Measurements from ENCODE around the gene LINGO1.

Gene LINGO1

DNA sequence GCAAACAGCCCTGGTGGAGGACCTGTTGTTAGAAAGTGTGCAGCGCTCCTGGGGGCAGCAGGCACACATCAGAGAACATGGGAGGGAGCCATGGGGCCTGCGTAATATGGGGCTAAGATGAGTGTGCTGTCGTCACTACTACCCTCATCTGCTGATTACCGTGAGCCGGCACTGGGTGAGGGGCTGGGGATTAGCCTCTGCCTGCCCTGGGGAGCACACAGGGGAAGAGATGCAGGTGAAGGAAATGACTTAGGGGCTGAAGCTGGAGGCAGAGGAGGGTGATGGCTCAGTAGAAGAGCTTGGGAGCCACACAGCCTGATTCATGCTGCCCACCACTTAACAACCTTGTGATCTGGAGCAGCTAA, 33.6 kb upstream of the LINGO1 start:
- no peak overlapping the region for H3K4me3 Mint-ChIP-seq
- DNase-seq (no peak), ATAC-seq (replicated peaks) (no peak)
- H3K4me1 Mint-ChIP-seq (ENCODE audit: low read depth in 2 of 2): no peaks in the 10 kb centered on the region
- H3K27me3 Mint-ChIP-seq: peaks cover 46 to 96% of the 10 kb centered on the region in 2 donors
- no peaks in the 10 kb centered on the region for H3K36me3 Mint-ChIP-seq (ENCODE audit: insufficient read depth)
- H3K27ac Mint-ChIP-seq: no peak overlapping the region
- no peaks in the 10 kb centered on the region for H3K9me3 Mint-ChIP-seq

DNA sequence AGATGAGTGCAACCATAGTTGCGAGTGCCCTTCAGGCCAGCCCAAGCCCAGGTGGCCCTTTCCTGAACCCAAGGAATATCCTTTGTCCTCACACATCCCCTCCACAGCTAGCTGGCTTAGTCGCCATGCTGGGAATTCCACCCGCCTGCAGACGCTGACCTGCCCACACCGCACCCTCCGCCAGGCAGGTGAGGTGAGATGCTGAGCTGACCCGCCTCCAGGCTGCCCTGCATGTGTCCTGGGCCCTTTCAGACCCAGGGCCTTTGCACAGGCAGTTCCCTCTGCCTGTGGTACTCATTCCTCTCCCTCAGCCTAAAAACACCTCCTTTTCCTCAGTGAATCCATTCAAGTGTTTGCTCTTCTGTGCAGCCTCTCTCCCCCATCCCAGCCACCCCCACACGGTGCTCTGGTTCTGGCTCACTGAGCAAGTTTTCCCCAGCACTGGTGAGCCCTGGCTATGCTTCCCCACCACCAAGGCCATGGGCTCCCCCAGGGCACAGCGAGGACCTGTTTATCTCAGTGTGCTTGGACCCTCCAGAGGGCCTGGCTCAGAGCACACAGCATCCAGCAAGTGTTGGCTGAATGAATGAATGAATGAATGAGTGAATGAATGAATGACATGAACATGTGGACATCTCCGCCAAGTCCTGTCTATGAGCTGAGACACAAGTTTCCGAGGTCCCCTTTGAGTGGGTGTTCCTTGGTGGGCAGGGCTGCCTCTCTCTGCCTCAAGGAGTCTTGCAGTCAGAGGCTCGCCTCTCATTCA, 33.0 kb upstream of the LINGO1 start:
- Mint-ChIP-seq H3K27me3 (peaks cover 43 to 96% of the 10 kb centered on the region in 2 donors), H3K36me3 (ENCODE audit: insufficient read depth) (no peaks in the 10 kb centered on the region), H3K4me1 (ENCODE audit: low read depth in 2 of 2) (no peaks in the 10 kb centered on the region), H3K27ac (no peak overlapping the region), H3K4me3 (no peak overlapping the region), H3K9me3 (no peaks in the 10 kb centered on the region)
- ATAC-seq (replicated peaks) (no peak), DNase-seq (no peak)

DNA sequence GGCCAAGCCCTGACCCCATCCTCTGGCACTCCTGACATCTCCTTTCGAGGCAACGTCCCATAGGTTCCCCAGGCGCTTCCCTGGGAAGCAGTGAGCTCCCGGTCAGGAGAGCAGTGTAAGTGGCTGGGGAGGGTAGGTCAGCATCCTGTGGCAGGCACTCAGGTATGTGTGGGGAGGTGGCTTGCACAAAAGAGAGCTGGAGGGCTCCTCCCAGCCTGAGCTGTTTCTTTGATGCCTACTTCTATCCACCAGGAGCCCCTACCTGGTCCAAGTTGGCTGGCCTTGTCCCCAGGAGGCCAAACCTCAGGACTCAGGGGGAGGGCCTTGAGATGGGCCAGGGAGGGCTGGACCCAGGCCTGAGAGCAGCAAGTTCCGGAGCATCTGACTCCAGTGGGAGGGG, 31.7 kb upstream of the LINGO1 start:
- ATAC-seq (replicated peaks) (no peak), DNase-seq (no peak)
- no peaks in the 10 kb centered on the region for H3K9me3 Mint-ChIP-seq
- H3K27me3 Mint-ChIP-seq: peaks cover 39 to 96% of the 10 kb centered on the region in 2 donors
- no peak overlapping the region for H3K4me3 Mint-ChIP-seq
- H3K36me3 Mint-ChIP-seq (ENCODE audit: insufficient read depth): no peaks in the 10 kb centered on the region
- no peaks in the 10 kb centered on the region for H3K4me1 Mint-ChIP-seq (ENCODE audit: low read depth in 2 of 2)
- no peak overlapping the region for H3K27ac Mint-ChIP-seq

DNA sequence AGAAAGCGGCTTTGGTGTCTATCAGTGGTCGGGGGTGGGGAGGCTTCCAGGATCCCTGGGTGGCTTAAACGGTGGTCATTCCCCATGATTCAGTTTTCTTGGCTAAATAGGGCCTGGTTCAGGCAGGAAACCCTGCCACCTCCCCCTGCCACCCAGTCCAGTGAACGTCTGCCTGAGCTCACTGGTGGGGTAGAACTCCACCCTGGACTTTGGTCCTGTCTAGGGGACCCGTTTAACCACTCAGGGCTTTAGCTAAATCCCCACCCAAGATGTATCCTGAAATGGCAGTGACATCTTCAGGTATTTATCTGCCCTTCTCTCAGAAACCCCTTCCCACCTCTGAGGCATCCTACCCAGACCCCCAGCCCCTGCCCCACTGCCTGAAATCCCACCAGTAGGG, 30.5 kb upstream of the LINGO1 start:
- Mint-ChIP-seq H3K9me3 (no peaks in the 10 kb centered on the region), H3K27me3 (peaks cover 41 to 96% of the 10 kb centered on the region in 2 donors), H3K36me3 (ENCODE audit: insufficient read depth) (no peaks in the 10 kb centered on the region), H3K4me1 (ENCODE audit: low read depth in 2 of 2) (no peaks in the 10 kb centered on the region), H3K4me3 (no peak overlapping the region), H3K27ac (no peak overlapping the region)
- ATAC-seq (replicated peaks) (no peak), DNase-seq (no peak)

DNA sequence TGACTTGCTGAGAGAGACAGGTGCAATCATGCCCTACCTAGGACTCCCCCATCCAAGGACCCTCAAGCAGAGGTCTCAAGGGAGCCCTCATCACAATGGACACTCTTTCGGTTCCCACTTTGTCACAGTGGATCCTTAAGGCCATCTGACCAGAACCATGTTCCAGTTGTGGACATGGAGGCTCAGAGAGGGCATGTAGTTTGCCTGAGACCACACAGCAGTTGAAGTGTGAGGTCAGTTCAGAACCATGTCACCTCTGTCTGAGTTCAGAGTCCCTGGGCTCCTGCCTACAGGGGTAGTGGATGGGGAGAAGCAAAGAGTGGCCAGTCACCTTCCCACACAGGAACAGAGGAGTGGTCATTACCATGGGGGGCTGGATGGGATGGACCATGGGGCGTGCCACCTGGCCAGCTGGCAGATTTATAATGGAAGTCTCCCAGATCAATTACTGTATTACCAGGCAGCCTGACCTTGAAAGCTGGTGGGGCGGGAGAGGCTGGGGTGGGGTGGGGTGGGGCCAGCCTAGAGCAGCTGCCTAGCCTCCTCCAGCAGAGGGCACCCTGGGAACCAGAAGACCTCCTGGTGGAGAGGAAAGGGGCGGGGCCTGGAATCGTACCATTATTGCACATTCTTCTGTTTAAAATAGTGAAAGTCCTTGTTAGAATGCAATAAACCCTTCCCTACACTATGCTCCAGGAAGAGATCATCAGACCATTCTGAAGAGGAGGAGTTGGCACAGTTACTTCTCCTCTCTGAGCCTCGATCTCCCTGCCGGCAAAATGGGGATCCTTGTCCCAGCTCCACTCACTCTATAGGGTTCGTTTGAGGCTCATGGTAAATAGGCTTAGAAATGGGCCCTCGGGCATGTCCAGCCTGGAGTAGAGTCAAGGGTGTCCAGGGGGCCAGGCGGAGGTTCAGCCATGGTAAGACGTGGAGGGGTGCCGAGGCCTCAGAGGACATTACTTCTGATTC, 26.9 kb upstream of the LINGO1 start:
- DNase-seq (no peak), ATAC-seq (replicated peaks) (no peak)
- no peaks in the 10 kb centered on the region for H3K9me3 Mint-ChIP-seq
- no peaks in the 10 kb centered on the region for H3K4me1 Mint-ChIP-seq (ENCODE audit: low read depth in 2 of 2)
- no peak overlapping the region for H3K27ac Mint-ChIP-seq
- no peak overlapping the region for H3K4me3 Mint-ChIP-seq
- peaks cover 44 to 100% of the 10 kb centered on the region in 2 donors for H3K27me3 Mint-ChIP-seq
- H3K36me3 Mint-ChIP-seq (ENCODE audit: insufficient read depth): no peaks in the 10 kb centered on the region

DNA sequence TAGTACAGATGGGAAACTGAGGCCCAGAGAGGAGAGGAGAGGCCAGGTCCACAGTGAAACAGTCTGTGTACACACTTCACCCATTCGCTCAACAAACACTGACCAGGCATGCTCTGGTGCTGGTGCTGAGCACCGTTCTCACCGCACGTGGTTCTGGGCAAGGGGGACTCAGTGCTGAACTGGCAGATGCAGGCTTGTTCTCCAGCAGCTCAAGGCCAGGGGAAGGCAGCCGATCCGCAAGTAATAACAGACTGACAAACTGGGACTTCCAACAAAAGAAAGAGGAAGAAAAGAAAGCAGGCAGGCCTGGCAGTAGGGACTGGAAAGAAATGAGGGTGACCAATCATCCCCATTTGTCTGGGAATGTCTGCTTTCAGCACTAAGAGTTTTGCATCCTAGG, 25.6 kb upstream of the LINGO1 start:
- Mint-ChIP-seq H3K4me1 (ENCODE audit: low read depth in 2 of 2) (no peaks in the 10 kb centered on the region), H3K27me3 (peaks cover 56 to 100% of the 10 kb centered on the region in 2 donors), H3K27ac (no peak overlapping the region), H3K4me3 (no peak overlapping the region), H3K9me3 (peaks cover 0 to 3% of the 10 kb centered on the region in 2 donors), H3K36me3 (ENCODE audit: insufficient read depth) (no peaks in the 10 kb centered on the region)
- ATAC-seq (replicated peaks): no peak
- no peak for DNase-seq

DNA sequence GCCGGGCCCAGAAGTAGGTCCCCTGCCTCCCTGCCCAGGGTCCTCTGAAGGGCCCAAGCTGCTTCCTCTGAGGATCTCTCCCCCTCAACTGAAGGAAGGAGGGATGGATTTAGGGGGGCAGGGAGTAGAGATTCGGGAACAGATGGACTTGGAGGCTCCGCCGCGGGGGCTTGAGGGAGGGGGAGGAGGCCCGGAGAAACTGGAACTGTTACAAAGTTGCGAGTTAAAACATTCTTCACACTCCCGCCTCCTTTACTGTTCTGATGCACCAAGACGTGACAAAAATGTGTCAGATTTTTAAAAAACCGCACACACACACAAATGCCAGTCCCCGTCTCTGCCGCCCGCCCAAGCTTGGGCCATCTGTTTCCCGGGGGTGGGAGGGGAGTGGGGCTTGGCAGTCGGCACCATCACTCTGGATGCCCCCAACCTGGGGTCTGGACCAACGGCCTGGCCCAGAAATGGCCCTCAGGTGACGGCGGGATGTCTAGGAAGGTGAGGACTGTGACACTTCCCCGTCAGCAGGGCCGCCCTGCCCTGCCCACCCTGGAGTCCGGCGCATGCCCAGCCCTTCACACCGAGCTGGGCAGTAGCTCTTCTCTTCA, 25.0 kb upstream of the LINGO1 start:
- Mint-ChIP-seq H3K27me3 (peaks cover 56 to 100% of the 10 kb centered on the region in 2 donors), H3K27ac (no peak overlapping the region)

DNA sequence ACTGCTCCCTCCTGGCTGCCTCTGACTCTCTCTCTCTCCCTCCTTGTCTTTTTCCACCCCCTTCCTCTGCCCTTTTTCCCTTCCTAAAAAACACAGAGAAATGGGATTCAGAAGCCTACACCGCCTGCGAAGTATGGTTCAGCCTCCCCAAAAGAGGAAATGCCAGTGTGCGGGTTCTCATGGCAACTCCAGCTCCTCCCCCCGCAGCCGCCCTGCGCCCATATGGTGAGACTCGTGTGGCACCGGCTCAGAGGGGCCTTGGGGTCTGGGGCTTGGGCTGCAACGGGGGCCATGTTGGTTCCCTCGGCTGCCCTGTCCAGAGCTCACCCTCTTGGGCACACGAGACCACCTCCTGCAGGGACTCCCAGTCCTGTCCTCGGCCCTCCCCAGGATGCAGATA, 23.6 kb upstream of the LINGO1 start:
- Mint-ChIP-seq H3K4me1 (ENCODE audit: low read depth in 2 of 2) (no peaks in the 10 kb centered on the region), H3K27me3 (peaks cover 56 to 92% of the 10 kb centered on the region in 2 donors), H3K9me3 (peaks cover 0 to 3% of the 10 kb centered on the region in 2 donors), H3K27ac (no peak overlapping the region), H3K36me3 (ENCODE audit: insufficient read depth) (no peaks in the 10 kb centered on the region), H3K4me3 (no peak overlapping the region)
- ATAC-seq (replicated peaks): no peak
- no peak for DNase-seq

More for the DNA sequence above, 25.0 kb upstream of the LINGO1 start:
- no peaks in the 10 kb centered on the region for H3K36me3 Mint-ChIP-seq (ENCODE audit: insufficient read depth)
- peaks cover 0 to 3% of the 10 kb centered on the region in 2 donors for H3K9me3 Mint-ChIP-seq
- no peaks in the 10 kb centered on the region for H3K4me1 Mint-ChIP-seq (ENCODE audit: low read depth in 2 of 2)
- no peak overlapping the region for H3K4me3 Mint-ChIP-seq
- ATAC-seq (replicated peaks) (no peak), DNase-seq (no peak)

DNA sequence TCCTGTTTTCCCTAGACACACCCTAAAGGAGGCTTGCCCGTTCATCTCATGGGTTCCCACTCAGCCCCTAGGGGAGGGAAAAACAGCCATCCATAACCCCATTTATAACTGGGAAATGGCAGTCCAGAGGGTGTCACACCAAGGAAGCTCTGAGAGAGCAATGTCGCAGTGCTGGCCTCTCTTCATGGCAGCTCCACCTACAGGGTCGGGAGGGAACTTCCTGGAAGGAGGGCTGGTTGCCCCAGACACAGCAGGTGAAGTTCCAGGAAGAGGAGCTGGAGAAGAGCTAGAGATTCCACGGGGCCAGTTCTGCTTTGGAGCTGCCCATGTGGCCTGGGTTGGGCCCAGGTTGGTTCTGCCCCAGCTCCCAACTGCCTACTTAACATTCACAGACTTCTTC, 22.3 kb upstream of the LINGO1 start:
- H3K27me3 Mint-ChIP-seq: peaks cover 51 to 79% of the 10 kb centered on the region in 2 donors
- H3K27ac Mint-ChIP-seq: no peak overlapping the region
- DNase-seq (no peak), ATAC-seq (replicated peaks) (no peak)
- no peaks in the 10 kb centered on the region for H3K4me1 Mint-ChIP-seq (ENCODE audit: low read depth in 2 of 2)
- peaks cover 0 to 3% of the 10 kb centered on the region in 2 donors for H3K9me3 Mint-ChIP-seq
- H3K36me3 Mint-ChIP-seq (ENCODE audit: insufficient read depth): no peaks in the 10 kb centered on the region
- no peak overlapping the region for H3K4me3 Mint-ChIP-seq

DNA sequence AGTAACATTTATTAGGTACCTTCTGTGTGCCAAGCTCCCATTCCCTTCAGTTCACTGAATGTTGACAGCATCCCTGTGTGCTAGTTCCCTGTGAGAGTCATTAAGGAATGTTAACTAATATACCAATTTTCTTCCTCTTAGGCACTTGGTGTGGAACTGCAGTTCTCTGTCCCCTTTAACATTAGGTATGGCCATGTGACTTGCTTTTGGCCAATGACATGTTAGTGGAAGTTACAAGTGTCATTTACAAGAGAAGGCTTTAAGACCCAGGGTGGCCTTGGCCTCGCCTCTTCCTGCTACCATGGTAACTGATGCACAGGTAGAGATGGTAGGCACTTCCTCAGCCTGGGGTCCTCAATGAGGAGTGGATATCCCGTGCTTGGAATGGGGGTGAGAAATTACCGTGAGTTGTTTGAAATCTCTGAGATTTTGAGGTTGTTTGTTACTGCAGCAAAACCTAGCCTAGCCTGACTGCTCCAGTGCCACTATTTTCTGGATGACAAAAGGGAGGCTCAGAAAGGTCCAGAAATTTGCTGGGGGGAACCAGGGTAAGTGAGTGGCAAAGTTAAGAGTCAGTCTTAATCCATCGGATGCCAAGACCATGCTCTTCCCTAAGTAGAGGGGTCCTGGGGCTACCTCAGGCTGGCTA, 21.2 kb upstream of the LINGO1 start:
- H3K27me3 Mint-ChIP-seq: peaks cover 52 to 76% of the 10 kb centered on the region in 2 donors
- H3K9me3 Mint-ChIP-seq: peaks cover 0 to 3% of the 10 kb centered on the region in 2 donors
- no peaks in the 10 kb centered on the region for H3K36me3 Mint-ChIP-seq (ENCODE audit: insufficient read depth)
- H3K4me3 Mint-ChIP-seq: no peak overlapping the region
- DNase-seq: no peak
- ATAC-seq (replicated peaks): no peak
- H3K27ac Mint-ChIP-seq: no peak overlapping the region
- H3K4me1 Mint-ChIP-seq (ENCODE audit: low read depth in 2 of 2): no peaks in the 10 kb centered on the region

DNA sequence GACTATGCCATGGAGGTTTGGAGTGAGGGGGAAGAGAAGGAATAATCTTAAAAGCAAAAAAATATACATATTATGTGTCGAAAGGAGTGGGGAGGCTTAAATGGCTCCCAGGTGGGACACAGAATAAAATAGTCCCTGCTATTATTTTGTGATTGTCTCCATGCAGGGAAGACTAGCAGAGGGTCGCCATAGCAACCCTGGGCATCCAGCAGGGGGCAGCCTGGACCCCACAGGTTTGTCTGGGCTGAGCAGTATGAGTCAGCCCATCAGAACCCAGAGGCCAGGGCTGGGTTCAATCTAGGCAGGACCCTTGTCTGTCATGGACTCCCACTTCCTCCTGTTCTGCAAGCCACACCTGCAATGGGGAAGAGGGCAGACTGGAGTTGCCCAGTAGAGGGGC, 17.6 kb upstream of the LINGO1 start:
- H3K4me1 Mint-ChIP-seq (ENCODE audit: low read depth in 2 of 2): no peaks in the 10 kb centered on the region
- H3K36me3 Mint-ChIP-seq (ENCODE audit: insufficient read depth): no peaks in the 10 kb centered on the region
- H3K4me3 Mint-ChIP-seq: no peak overlapping the region
- DNase-seq (no peak), ATAC-seq (replicated peaks) (no peak)
- peaks cover 42 to 70% of the 10 kb centered on the region in 2 donors for H3K27me3 Mint-ChIP-seq
- peaks cover 0 to 3% of the 10 kb centered on the region in 2 donors for H3K9me3 Mint-ChIP-seq
- no peak overlapping the region for H3K27ac Mint-ChIP-seq

DNA sequence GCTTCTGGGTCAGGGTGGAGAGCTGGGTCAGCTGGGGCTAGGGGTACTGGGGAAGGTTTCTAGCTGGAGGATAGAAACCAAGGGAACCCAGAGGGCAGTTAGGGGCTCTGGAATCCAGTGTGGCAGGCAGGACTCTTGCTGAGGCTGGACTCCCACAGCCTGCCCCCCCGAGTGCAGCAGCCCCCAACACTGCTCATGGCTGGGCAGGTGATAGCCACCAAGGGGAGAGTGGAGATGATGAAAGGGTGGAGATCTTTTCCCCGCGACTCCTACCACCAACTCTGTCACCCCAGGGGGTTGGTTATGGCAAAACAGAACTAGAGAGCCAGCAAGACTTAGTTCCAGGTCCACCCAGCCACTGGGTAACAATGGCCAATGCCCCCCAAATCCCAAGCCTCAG, 16.9 kb upstream of the LINGO1 start:
- no peaks in the 10 kb centered on the region for H3K4me1 Mint-ChIP-seq (ENCODE audit: low read depth in 2 of 2)
- H3K9me3 Mint-ChIP-seq: peaks cover 0 to 3% of the 10 kb centered on the region in 2 donors
- H3K4me3 Mint-ChIP-seq: no peak overlapping the region
- DNase-seq: no peak
- no peak overlapping the region for H3K27ac Mint-ChIP-seq
- no peaks in the 10 kb centered on the region for H3K36me3 Mint-ChIP-seq (ENCODE audit: insufficient read depth)
- no peak for ATAC-seq (replicated peaks)
- peaks cover 35 to 66% of the 10 kb centered on the region in 2 donors for H3K27me3 Mint-ChIP-seq

DNA sequence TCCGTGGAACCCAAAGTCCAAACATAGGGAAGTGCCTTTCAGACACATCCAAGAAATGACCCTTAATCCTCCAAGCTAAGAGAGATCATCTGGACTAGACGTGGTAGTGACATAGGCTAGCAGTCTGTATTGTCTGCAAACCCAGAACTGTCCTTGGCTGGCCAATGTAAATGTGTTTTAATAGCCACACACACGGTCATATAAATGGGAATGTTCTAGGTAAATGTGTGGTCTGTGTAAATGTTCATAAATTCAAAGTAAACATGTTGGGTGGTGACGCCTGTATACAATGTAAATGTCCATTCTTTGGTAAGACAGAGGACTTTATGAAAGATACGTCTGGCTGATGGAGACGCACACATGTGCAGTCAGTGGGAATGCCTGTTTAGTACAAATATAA, 16.3 kb upstream of the LINGO1 start:
- H3K9me3 Mint-ChIP-seq: peaks cover 0 to 2% of the 10 kb centered on the region in 2 donors
- no peak overlapping the region for H3K27ac Mint-ChIP-seq
- no peak for ATAC-seq (replicated peaks)
- no peak for DNase-seq
- no peaks in the 10 kb centered on the region for H3K4me1 Mint-ChIP-seq (ENCODE audit: low read depth in 2 of 2)
- H3K27me3 Mint-ChIP-seq: peaks cover 30 to 66% of the 10 kb centered on the region in 2 donors
- no peaks in the 10 kb centered on the region for H3K36me3 Mint-ChIP-seq (ENCODE audit: insufficient read depth)
- H3K4me3 Mint-ChIP-seq: no peak overlapping the region
